Activated naive CD8-positive, alpha-beta T cell treated with anti-CD3 and anti-CD28 coated beads, Interleukin-2, amount 50 U/mL, for 16 hours (primary cell): ENCODE measurements around the gene CRYZ.

Experiments used
- DNase-seq: peaks from one replicate; pipeline ENCODE4 v3.0.0-alpha.2; 2020; ENCODE audit warnings: low read depth, low spot score

The CRYZ gene

GRCh38 chr1:74731399-74732052 lies 1.3 kb downstream of the CRYZ start:
- DNase-seq = no peak

GRCh38 chr1:74729741-74730478 lies 2.9 kb downstream of the CRYZ start:
- no peak for DNase-seq

GRCh38 chr1:74728736-74729135 lies 4.1 kb downstream of the CRYZ start:
- no peak for DNase-seq

- DNase-seq = no peak
Observed at GRCh38 chr1:74726063-74726462, 6.8 kb downstream of the CRYZ start.

- no peak for DNase-seq
Observed at GRCh38 chr1:74717626-74718025, 15.2 kb downstream of the CRYZ start.

GRCh38 chr1:74716822-74717221 lies 16.0 kb downstream of the CRYZ start:
- no peak for DNase-seq

- no peak for DNase-seq
Observed at GRCh38 chr1:74715806-74716205, 17.0 kb downstream of the CRYZ start.

- DNase-seq = no peak
Observed at GRCh38 chr1:74715236-74715502, 17.7 kb downstream of the CRYZ start.

- no peak for DNase-seq
Observed at GRCh38 chr1:74714429-74715235, 18.2 kb downstream of the CRYZ start.

GRCh38 chr1:74713849-74714248 lies 19.0 kb downstream of the CRYZ start:
- no peak for DNase-seq

- no peak for DNase-seq
Observed at GRCh38 chr1:74712881-74713280, 20.0 kb downstream of the CRYZ start.

GRCh38 chr1:74703386-74704182 lies 29.3 kb downstream of the CRYZ start:
- no peak for DNase-seq

GRCh38 chr1:74699331-74699730 lies 33.5 kb downstream of the CRYZ start:
- no peak for DNase-seq

GRCh38 chr1:74697832-74698231 lies 35.0 kb downstream of the CRYZ start:
- no peak for DNase-seq

- DNase-seq = no peak
Observed at GRCh38 chr1:74693473-74693872, 39.4 kb downstream of the CRYZ start.

- DNase-seq = no peak
Observed at GRCh38 chr1:74690909-74691308, 41.9 kb downstream of the CRYZ start.

- no peak for DNase-seq
Observed at GRCh38 chr1:74690364-74690696, 42.5 kb downstream of the CRYZ start.

GRCh38 chr1:74689621-74690363 lies 43.1 kb downstream of the CRYZ start:
- no peak for DNase-seq

GRCh38 chr1:74686928-74687327 lies 45.9 kb downstream of the CRYZ start:
- no peak for DNase-seq

- no peak for DNase-seq
Observed at GRCh38 chr1:74684301-74684700, 48.5 kb downstream of the CRYZ start.

GRCh38 chr1:74683656-74684055 lies 49.2 kb downstream of the CRYZ start:
- DNase-seq = no peak
